HG03460 (cell line): Measurements from ENCODE around the gene FADD.
"Not testable (repeated sequence)": the region's sequence is repeated elsewhere in the genome, so short reads cannot be mapped to it uniquely, and the experiment has no call there.

Experiments
- ATAC-seq: cut with Tn5 transposase; IDR thresholded peaks from one replicate; pipeline ENCODE4 v1.9.1; 2021; ENCODE audit not compliant: unreplicated experiment

Gene FADD

GRCh38 chr11:70180906-70181305 lies 22.2 kb upstream of the FADD start:
- ATAC-seq: no peak

GRCh38 chr11:70182266-70182665 lies 20.8 kb upstream of the FADD start:
- ATAC-seq: no peak

GRCh38 chr11:70183032-70183431 lies 20.1 kb upstream of the FADD start:
- no peak for ATAC-seq

- ATAC-seq: no peak
These were observed 19.5 kb upstream of the FADD start for GRCh38 chr11:70183483-70184176.

GRCh38 chr11:70184396-70184795 lies 18.7 kb upstream of the FADD start:
- no peak for ATAC-seq

GRCh38 chr11:70185348-70186055 lies 17.6 kb upstream of the FADD start:
- ATAC-seq: no peak

GRCh38 chr11:70186420-70186819 lies 16.7 kb upstream of the FADD start:
- no peak for ATAC-seq

- ATAC-seq: no peak
These were observed 16.2 kb upstream of the FADD start for GRCh38 chr11:70186936-70187335.

GRCh38 chr11:70187771-70188170 lies 15.3 kb upstream of the FADD start:
- no peak for ATAC-seq

GRCh38 chr11:70189622-70190021 lies 13.5 kb upstream of the FADD start:
- ATAC-seq: no peak

GRCh38 chr11:70191495-70192140 lies 11.5 kb upstream of the FADD start:
- no peak for ATAC-seq

GRCh38 chr11:70192666-70193410 lies 10.3 kb upstream of the FADD start:
- no peak for ATAC-seq

- ATAC-seq: no peak
These were observed 9.4 kb upstream of the FADD start for GRCh38 chr11:70193411-70194292.

GRCh38 chr11:70194792-70195791 lies 8.0 kb upstream of the FADD start:
- ATAC-seq: no peak

GRCh38 chr11:70200212-70200844 lies 2.8 kb upstream of the FADD start:
- ATAC-seq: no peak

- ATAC-seq: not testable (repeated sequence)
These were observed 2.0 kb upstream of the FADD start for GRCh38 chr11:70201047-70201446.

GRCh38 chr11:70201882-70202861 lies 924 bp upstream of the FADD start:
- ATAC-seq: no peak
